Measurements from ENCODE around the gene ANKRD28. TPM values are rescaled to one million over a fixed set of nuclear protein-coding genes. Genes with fewer than 3 reads are reported as not detected.

ANKRD28 gene
- total and polyA plus RNA-seq, 9 of the 15 experiments (the other 6 are each of a cell fraction or from before 2014, with no cell fraction given), result 11.7 to 66.0 (median 36.7) TPM

- TF ChIP-seq, protein P1, sequence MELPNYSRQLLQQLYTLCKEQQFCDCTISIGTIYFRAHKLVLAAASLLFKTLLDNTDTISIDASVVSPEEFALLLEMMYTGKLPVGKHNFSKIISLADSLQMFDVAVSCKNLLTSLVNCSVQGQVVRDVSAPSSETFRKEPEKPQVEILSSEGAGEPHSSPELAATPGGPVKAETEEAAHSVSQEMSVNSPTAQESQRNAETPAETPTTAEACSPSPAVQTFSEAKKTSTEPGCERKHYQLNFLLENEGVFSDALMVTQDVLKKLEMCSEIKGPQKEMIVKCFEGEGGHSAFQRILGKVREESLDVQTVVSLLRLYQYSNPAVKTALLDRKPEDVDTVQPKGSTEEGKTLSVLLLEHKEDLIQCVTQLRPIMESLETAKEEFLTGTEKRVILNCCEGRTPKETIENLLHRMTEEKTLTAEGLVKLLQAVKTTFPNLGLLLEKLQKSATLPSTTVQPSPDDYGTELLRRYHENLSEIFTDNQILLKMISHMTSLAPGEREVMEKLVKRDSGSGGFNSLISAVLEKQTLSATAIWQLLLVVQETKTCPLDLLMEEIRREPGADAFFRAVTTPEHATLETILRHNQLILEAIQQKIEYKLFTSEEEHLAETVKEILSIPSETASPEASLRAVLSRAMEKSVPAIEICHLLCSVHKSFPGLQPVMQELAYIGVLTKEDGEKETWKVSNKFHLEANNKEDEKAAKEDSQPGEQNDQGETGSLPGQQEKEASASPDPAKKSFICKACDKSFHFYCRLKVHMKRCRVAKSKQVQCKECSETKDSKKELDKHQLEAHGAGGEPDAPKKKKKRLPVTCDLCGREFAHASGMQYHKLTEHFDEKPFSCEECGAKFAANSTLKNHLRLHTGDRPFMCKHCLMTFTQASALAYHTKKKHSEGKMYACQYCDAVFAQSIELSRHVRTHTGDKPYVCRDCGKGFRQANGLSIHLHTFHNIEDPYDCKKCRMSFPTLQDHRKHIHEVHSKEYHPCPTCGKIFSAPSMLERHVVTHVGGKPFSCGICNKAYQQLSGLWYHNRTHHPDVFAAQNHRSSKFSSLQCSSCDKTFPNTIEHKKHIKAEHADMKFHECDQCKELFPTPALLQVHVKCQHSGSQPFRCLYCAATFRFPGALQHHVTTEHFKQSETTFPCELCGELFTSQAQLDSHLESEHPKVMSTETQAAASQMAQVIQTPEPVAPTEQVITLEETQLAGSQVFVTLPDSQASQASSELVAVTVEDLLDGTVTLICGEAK (IDR thresholded peaks at IDR 0.05), result 0 out of 2 replicates have a peak, but pooled peaks have one; percentile 33
- TF ChIP-seq, protein P1 (CRISPR knock-in tag; IDR thresholded peaks at IDR 0.05), result no peak
- TF ChIP-seq TEAD2 (tag; IDR thresholded peaks at IDR 0.05) (no peak), HMBOX1 (IDR thresholded peaks at IDR 0.05) (0 out of 2 replicates have a peak, but pooled peaks have one; percentile 22)
Observed at GRCh38 chr3:15808679-15809310, 11.0 kb upstream of the ANKRD28 start (continued).

All from K562 (cell line).